ENCODE measurements around the gene LMAN1L.

DNA sequence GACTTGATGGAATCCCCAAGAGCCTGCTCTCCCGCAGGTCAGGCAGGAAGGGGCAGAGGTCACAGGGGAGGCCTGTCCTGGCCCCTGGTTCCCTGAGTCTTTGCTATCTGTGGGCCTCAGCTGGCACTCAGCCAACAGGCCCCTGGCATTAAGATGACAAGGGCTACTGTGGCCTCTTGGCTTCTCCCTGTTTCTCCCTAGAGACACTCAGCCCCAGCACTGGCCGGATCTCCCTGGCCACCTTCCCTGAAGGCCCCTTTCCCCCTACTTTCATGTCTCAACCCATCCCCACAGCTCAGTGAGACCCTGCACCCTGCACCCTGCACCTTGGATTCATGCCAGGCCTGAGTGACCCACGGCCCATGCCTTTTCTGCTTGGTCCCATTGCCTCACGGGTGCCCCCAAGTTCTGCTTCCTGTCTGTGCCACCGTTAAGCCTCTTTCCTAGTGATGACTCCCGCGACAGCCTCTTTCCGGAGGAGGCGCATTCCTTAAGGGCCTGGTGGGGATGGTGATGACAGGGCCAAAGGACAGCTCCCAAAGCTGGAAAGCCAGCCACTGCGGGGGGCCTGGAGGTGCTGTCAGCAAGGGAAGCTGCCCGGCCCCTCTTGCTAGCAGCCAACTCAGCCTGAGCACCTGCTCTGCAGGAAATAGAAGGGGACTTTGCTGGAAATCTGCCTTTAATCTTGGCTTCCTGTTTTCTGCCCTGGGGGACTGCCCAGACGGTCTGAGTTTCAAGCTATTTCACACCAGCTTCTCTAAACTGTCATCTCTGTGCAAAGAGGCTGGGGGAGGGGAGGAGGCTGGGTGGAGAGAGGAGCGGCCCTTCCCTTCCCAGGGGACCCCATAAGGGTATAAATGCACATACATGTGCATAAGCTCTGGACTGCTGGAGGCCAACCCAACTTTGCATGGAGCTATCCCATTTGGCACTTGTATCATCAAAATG, 35.5 kb upstream of the LMAN1L start:
- TF ChIP-seq, protein P1, sequence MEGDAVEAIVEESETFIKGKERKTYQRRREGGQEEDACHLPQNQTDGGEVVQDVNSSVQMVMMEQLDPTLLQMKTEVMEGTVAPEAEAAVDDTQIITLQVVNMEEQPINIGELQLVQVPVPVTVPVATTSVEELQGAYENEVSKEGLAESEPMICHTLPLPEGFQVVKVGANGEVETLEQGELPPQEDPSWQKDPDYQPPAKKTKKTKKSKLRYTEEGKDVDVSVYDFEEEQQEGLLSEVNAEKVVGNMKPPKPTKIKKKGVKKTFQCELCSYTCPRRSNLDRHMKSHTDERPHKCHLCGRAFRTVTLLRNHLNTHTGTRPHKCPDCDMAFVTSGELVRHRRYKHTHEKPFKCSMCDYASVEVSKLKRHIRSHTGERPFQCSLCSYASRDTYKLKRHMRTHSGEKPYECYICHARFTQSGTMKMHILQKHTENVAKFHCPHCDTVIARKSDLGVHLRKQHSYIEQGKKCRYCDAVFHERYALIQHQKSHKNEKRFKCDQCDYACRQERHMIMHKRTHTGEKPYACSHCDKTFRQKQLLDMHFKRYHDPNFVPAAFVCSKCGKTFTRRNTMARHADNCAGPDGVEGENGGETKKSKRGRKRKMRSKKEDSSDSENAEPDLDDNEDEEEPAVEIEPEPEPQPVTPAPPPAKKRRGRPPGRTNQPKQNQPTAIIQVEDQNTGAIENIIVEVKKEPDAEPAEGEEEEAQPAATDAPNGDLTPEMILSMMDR (IDR thresholded peaks at IDR 0.05; ENCODE audit: low read depth, low read length, missing input control): no peak
- TF ChIP-seq, protein P2, sequence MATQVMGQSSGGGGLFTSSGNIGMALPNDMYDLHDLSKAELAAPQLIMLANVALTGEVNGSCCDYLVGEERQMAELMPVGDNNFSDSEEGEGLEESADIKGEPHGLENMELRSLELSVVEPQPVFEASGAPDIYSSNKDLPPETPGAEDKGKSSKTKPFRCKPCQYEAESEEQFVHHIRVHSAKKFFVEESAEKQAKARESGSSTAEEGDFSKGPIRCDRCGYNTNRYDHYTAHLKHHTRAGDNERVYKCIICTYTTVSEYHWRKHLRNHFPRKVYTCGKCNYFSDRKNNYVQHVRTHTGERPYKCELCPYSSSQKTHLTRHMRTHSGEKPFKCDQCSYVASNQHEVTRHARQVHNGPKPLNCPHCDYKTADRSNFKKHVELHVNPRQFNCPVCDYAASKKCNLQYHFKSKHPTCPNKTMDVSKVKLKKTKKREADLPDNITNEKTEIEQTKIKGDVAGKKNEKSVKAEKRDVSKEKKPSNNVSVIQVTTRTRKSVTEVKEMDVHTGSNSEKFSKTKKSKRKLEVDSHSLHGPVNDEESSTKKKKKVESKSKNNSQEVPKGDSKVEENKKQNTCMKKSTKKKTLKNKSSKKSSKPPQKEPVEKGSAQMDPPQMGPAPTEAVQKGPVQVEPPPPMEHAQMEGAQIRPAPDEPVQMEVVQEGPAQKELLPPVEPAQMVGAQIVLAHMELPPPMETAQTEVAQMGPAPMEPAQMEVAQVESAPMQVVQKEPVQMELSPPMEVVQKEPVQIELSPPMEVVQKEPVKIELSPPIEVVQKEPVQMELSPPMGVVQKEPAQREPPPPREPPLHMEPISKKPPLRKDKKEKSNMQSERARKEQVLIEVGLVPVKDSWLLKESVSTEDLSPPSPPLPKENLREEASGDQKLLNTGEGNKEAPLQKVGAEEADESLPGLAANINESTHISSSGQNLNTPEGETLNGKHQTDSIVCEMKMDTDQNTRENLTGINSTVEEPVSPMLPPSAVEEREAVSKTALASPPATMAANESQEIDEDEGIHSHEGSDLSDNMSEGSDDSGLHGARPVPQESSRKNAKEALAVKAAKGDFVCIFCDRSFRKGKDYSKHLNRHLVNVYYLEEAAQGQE (IDR thresholded peaks at IDR 0.05): no peak
- TF ChIP-seq FOXA2 (IDR thresholded peaks at IDR 0.05) (no peak), JUND (IDR thresholded peaks at IDR 0.05) (no peak), NR2F2 (IDR thresholded peaks at IDR 0.05) (no peak), RXRA (IDR thresholded peaks at IDR 0.05) (no peak), TAF1 (conservative IDR thresholded peaks at IDR 0.05) (no peak), HNF4A (conservative IDR thresholded peaks at IDR 0.05) (no peak)
- TF ChIP-seq, protein P3, sequence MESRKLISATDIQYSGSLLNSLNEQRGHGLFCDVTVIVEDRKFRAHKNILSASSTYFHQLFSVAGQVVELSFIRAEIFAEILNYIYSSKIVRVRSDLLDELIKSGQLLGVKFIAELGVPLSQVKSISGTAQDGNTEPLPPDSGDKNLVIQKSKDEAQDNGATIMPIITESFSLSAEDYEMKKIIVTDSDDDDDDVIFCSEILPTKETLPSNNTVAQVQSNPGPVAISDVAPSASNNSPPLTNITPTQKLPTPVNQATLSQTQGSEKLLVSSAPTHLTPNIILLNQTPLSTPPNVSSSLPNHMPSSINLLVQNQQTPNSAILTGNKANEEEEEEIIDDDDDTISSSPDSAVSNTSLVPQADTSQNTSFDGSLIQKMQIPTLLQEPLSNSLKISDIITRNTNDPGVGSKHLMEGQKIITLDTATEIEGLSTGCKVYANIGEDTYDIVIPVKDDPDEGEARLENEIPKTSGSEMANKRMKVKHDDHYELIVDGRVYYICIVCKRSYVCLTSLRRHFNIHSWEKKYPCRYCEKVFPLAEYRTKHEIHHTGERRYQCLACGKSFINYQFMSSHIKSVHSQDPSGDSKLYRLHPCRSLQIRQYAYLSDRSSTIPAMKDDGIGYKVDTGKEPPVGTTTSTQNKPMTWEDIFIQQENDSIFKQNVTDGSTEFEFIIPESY (IDR thresholded peaks at IDR 0.05): no peak
- TF ChIP-seq, protein P4, sequence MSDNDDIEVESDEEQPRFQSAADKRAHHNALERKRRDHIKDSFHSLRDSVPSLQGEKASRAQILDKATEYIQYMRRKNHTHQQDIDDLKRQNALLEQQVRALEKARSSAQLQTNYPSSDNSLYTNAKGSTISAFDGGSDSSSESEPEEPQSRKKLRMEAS (IDR thresholded peaks at IDR 0.05): no peak
